Stimulated activated naive CD4-positive, alpha-beta T cell (primary cell): ENCODE results near the gene RRN3.
"Not testable (repeated sequence)": the region's sequence is repeated elsewhere in the genome, so short reads cannot be mapped to it uniquely, and the experiment has no call there.

Experiments
- DNase-seq, 6 experiments: peaks; one replicate each; lab custom pipeline; 2025; lab: John Stamatoyannopoulos, UW

The RRN3 gene

GRCh38 chr16:15099366-15099909, 5.4 kb upstream of the RRN3 start:
- not testable (repeated sequence) for DNase-seq

- not testable (repeated sequence) for DNase-seq
Measured at GRCh38 chr16:15096583-15096972, 2.5 kb upstream of the RRN3 start.

GRCh38 chr16:15093571-15093954, 509 bp downstream of the RRN3 start:
- DNase-seq: not testable (repeated sequence)

GRCh38 chr16:15090663-15091269, 3.3 kb downstream of the RRN3 start:
- DNase-seq: not testable (repeated sequence)

- not testable (repeated sequence) for DNase-seq
Measured at GRCh38 chr16:15082788-15083187, 11.3 kb downstream of the RRN3 start.

DNA sequence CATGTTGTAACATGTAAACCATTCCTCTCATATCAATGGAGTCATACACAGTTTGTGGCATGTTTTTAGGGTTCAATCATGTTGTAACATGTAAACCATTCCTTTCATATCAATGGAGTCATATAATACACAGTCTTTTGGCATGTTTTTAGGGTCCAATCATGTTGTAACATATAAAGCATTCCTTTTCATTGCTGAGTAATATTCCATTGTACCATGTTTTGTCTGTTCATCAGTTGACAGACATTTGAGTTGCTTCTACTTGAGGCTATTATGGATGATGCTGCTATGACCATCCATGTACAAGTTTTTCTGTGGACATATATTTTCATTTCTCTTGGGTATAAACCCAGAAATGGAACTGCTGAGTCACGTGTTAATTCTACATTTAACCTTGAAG, 13.2 kb downstream of the RRN3 start:
- not testable (repeated sequence) for DNase-seq

DNA sequence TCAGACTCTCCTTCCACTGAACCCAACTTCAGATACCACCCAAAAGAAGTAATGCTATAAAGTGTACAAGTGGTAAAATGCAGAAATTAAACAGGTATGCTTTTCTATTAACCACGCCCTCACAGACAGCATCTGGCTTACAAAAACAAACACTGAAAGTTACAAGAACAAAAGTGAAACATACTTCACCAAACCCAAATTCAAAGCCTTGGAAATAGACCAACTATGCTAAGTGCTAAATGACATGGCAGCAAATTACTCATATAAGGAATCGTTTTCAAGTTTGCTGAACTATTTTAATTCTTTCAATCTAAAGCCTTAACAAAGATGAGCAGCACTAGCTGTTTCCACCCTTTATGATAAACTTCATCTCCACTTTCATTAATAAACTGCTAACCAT, 17.9 kb downstream of the RRN3 start:
- not testable (repeated sequence) for DNase-seq

DNA sequence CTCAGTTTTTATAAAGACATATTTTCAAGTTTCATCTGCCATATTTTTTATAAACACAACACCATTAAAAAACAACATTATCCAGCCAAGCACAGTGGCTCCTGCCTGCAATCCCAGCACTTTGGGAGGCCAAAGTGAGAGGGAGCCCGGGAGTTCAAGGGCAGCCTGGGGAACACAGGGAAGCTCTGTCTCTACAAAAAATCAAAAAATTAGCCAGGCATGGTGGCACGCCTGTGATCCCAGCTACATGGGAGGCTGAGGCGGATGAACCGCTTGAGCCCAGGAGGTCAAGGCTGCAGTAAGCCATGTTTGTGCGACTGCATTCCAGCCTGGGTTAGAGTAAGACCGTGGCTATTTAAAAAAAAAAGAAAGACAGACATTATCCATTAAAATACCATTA, 21.0 kb downstream of the RRN3 start:
- no peak for DNase-seq

DNA sequence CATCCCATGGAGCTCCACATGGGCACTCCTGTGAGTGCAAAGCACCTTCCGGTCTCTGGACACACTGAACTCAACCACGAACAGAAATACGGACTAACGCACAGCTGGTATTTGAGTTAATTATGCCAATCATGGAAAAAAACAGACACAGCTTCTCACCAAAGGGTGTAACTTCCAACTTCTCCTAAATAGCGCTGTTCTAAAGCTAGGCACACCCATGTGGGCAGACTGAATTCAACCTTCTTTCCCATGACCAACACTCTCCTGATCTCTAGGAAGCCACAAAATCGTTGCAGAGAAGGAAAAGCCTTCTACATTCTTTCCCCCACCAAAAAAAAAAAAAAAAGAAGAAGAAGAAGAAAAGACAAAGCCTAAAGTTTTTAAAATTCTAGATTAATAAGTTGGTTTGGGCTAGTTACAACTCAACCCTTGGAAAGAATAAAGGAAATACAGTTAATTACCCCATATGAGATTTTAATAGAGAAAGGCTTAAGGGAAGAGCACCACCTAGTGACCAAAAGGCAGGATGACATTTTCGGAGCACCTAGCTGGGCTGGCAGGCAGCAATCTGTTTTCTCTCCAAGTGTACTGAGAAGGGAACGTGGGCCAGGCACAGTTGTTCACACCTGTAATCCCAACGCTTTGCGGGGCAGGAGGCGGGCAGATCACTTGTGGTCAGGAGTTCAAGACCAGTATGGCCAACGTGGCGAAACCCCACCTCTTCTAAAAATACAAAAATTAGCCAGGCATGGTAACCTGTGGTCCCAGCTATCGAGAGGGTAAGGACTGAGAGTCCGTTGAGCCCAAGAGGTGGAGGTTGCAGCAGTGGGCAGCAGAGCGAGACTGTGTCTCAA, 21.9 kb downstream of the RRN3 start:
- peak in 1 of 6 experiments; percentile 35 for DNase-seq

DNA sequence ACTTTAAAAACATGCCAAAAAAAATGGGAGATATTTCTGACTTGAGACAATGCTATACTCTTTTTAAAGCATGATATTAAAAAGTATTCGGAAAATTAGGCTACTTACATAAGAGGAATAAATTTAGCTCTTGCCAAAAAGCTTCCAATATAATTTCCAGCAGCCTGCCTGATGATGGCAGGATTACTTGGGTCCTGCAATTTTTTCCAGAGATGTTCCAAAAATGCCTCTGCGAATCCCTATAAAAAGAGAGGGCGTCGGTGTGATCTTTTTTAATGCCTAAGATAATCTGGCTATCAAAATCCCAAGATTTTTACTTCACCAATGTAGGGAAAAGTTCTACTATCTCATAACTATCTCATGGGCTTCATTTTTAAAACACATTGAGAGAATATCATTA, 23.1 kb downstream of the RRN3 start:
- not testable (repeated sequence) for DNase-seq

GRCh38 chr16:15066690-15067089, 27.4 kb downstream of the RRN3 start:
- not testable (repeated sequence) for DNase-seq

GRCh38 chr16:15065961-15066360, 28.1 kb downstream of the RRN3 start:
- DNase-seq: not testable (repeated sequence)

- not testable (repeated sequence) for DNase-seq
Measured at GRCh38 chr16:15062085-15062810, 31.8 kb downstream of the RRN3 start.

- DNase-seq: no peak
Measured at GRCh38 chr16:15059324-15059723, 34.7 kb downstream of the RRN3 start.

- no peak for DNase-seq
Measured at GRCh38 chr16:15057681-15058417, 36.2 kb downstream of the RRN3 start.

DNA sequence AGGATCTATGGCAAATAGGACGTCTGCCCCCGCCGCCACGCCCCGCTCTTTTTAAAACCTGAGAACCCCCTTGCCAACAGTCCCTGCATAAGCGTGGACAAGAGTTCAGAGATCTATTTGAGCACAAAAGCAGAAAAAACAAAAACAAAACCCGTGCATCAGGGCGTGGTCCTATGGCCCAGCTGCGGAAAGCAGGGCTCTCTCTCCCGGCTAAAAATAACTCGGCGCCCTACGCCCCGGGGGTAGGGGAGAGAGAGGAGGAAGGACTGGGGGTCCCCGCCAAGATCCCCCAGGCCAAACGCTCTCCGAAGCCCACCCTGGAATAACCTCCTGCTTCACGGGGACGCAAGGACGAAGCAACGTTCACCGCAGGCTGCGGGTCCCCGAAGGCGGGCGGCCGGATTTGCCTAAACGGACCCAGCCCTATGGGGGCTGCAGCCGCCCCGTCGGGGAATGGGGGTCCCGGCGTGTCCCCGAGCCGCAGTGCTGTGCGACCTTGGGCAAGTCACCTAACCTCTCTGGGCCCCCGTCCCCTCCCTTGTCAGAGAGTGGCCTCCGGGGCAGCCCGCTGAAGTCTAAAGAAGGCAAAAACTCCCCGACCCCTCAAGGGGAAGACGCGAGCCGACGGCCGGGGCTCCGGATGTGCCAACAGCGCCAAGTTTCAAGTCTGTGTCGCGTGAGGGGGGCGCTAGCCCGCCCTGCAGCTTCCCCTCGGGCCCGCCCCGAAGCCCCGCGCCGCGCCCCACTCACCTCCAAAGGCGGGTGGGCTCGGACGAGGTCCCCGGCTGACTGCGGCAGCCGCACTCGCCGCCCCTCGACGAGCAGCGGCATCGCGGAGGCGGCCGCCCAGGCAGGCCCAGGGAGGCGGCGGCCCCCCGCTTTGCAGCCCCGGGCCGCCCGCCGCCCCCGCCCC, 38.7 kb downstream of the RRN3 start:
- peak in 5 of 6 experiments; percentile 71 to 94 (median 84) for DNase-seq

GRCh38 chr16:15054357-15055140, 39.5 kb downstream of the RRN3 start:
- no peak for DNase-seq

DNA sequence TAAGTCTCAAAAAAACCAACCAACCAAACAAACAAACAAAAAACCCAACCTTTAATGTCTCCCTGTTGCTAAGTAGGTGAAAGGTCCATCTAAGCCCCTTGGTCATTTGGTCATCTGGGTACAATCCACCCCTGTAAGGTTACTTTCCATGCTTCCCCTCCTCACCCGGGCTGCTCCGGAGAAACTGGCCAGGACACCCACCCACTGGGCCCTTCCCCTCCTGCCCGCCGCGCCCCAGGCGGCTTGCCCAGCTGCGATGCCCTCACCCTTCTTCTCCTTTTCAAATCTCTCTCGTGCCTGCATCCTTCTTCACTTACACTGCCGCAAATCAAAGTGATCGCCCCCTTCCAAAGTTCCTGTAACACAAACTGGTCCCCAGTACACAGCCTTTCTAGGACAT, 40.2 kb downstream of the RRN3 start:
- no peak for DNase-seq

GRCh38 chr16:15052747-15053476, 41.2 kb downstream of the RRN3 start:
- no peak for DNase-seq
